Measurements from ENCODE around the gene LETMD1.

Gene LETMD1

DNA sequence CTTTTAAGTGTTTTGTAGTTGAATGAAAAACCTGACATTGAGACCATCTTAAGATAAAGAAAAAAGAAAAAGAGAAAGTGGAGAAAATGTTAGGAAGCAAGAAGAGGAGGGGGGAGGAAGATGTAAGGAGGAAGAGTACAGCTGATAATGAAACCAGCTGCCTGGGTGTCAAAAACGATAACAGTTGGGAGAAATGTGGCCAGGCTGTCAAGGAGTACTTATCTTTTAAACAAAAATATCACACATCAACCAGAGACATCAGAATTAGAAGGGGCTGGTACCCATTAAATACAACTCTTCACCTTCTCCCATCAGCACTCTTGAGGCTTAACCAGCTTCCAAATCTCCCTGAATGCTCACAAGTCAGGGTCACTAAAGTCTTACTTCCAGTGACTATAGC, 26.4 kb upstream of the LETMD1 start:
- Histone ChIP-seq H3K4me1 (ENCODE audit: insufficient read depth, low read length, poor library complexity, severe bottlenecking) (peaks cover 83% of the 10 kb centered on the region), H2AFZ (ENCODE audit: low read length) (no peak overlapping the region), H3K9me2 (replicated peaks; ENCODE audit: low read depth, low read length) (no peaks in the 10 kb centered on the region), H4K20me1 (ENCODE audit: insufficient read depth, low read length, poor library complexity, severe bottlenecking) (peaks cover 28% of the 10 kb centered on the region), H3K4me3 (ENCODE audit: low read length, poor library complexity, severe bottlenecking) (peak overlapping the region; percentile 93), H3K9ac (ENCODE audit: low read depth, low read length, poor library complexity, severe bottlenecking) (peak overlapping the region; percentile 93), H3F3A (ENCODE audit: low read depth) (0 out of 2 replicates have a peak, but pooled peaks cover 5% of the 10 kb centered on the region), H3K9me3 (ENCODE audit: insufficient read depth, low read depth, low read length) (no peaks in the 10 kb centered on the region), H3K4me2 (ENCODE audit: low read depth, low read length, poor library complexity, severe bottlenecking) (peak overlapping the region; percentile 97), H3K36me3 (ENCODE audit: insufficient read depth, low read length) (no peaks in the 10 kb centered on the region), H3K27me3 (ENCODE audit: insufficient read depth, low read length, poor library complexity, severe bottlenecking) (no peaks in the 10 kb centered on the region), H3K79me2 (ENCODE audit: insufficient read depth, low read length) (peaks cover 94% of the 10 kb centered on the region)
- TF ChIP-seq EZH2phosphoT487 (IDR thresholded peaks at IDR 0.05; ENCODE audit: borderline replicate concordance), result no peak
- TF ChIP-seq, protein P1, sequence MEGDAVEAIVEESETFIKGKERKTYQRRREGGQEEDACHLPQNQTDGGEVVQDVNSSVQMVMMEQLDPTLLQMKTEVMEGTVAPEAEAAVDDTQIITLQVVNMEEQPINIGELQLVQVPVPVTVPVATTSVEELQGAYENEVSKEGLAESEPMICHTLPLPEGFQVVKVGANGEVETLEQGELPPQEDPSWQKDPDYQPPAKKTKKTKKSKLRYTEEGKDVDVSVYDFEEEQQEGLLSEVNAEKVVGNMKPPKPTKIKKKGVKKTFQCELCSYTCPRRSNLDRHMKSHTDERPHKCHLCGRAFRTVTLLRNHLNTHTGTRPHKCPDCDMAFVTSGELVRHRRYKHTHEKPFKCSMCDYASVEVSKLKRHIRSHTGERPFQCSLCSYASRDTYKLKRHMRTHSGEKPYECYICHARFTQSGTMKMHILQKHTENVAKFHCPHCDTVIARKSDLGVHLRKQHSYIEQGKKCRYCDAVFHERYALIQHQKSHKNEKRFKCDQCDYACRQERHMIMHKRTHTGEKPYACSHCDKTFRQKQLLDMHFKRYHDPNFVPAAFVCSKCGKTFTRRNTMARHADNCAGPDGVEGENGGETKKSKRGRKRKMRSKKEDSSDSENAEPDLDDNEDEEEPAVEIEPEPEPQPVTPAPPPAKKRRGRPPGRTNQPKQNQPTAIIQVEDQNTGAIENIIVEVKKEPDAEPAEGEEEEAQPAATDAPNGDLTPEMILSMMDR (conservative IDR thresholded peaks at IDR 0.05; ENCODE audit: low read length), result no peak

DNA sequence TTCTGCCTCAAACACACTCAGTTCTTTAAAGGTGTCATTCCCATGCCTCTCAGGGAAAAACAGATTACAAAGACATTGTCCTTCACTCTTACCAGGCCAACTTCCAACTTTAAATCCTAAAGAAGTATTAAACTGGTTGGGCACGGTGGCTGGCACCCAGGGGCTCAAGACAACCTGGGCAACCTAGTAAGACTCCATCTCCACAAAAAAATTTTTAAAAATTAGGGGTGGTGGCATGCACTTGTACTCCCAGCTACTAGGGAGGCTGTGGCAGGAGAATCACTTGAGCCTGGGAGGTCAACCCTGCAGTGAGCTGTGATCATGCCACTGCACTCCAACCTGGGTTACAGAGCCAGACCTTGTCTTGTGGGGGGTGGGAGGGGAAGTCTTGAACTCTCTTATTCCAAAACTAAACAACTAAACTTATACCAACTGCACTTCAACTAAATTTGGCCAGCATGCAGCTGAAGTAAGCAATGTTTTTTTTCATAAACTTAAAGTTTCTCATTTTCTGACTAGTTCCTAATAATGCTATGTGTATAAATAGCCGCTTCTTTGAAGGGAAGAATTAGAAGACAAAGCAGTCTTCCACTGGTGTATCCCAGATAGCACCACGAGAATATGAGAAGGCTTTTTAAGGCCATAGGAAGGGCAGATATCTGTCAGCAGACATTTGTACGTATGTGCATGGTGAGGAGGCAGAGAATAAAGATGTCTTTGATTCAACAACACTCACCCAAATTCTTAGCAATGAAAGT, 24.3 kb upstream of the LETMD1 start:
- Histone ChIP-seq H3K79me2 (ENCODE audit: insufficient read depth, low read length) (peaks cover 73% of the 10 kb centered on the region), H2AFZ (ENCODE audit: low read length) (no peak overlapping the region), H3K36me3 (ENCODE audit: insufficient read depth, low read length) (no peaks in the 10 kb centered on the region), H3K9ac (ENCODE audit: low read depth, low read length, poor library complexity, severe bottlenecking) (peak overlapping the region; percentile 93), H3K4me1 (ENCODE audit: insufficient read depth, low read length, poor library complexity, severe bottlenecking) (peaks cover 68% of the 10 kb centered on the region), H3K9me3 (ENCODE audit: insufficient read depth, low read depth, low read length) (no peaks in the 10 kb centered on the region), H3K9me2 (replicated peaks; ENCODE audit: low read depth, low read length) (no peaks in the 10 kb centered on the region), H3K27me3 (ENCODE audit: insufficient read depth, low read length, poor library complexity, severe bottlenecking) (no peaks in the 10 kb centered on the region), H3K4me3 (ENCODE audit: low read length, poor library complexity, severe bottlenecking) (peak overlapping the region; percentile 93), H3F3A (ENCODE audit: low read depth) (0 out of 2 replicates have a peak, but pooled peaks cover 5% of the 10 kb centered on the region), H3K4me2 (ENCODE audit: low read depth, low read length, poor library complexity, severe bottlenecking) (peak overlapping the region; percentile 97), H4K20me1 (ENCODE audit: insufficient read depth, low read length, poor library complexity, severe bottlenecking) (peaks cover 20% of the 10 kb centered on the region)
- TF ChIP-seq, protein P1 (conservative IDR thresholded peaks at IDR 0.05; ENCODE audit: low read length), result no peak
- no peak for TF ChIP-seq EZH2phosphoT487 (IDR thresholded peaks at IDR 0.05; ENCODE audit: borderline replicate concordance)

DNA sequence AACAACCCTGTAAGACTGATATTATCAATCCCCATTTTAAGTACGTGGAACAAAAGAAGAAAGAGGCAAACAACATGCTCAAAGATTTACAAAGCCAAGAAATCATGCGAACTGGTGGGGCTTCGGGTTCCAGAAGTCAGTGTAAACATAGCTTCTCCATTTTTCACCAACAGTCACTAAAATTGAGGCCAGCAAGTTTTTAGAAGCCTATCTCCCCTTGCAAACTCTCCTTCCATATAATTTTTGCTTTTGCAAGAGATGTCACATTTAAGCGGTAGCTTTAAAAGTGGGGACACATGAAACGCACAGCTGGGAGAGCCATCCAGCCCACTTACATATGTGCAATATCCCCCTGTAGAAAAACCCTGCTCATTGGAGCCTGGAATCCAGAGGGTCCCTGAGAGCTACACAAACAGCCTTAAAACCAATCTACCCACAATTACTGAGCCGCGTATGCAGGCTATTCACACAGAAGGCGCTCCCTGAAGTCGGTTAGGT, 22.7 kb upstream of the LETMD1 start:
- Histone ChIP-seq H3K27me3 (ENCODE audit: insufficient read depth, low read length, poor library complexity, severe bottlenecking) (no peaks in the 10 kb centered on the region), H2AFZ (ENCODE audit: low read length) (peak overlapping the region; percentile 89), H3K9me2 (replicated peaks; ENCODE audit: low read depth, low read length) (no peaks in the 10 kb centered on the region), H3K9me3 (ENCODE audit: insufficient read depth, low read depth, low read length) (no peaks in the 10 kb centered on the region), H3K4me2 (ENCODE audit: low read depth, low read length, poor library complexity, severe bottlenecking) (peak overlapping the region; percentile 97), H3F3A (ENCODE audit: low read depth) (no peaks in the 10 kb centered on the region), H3K79me2 (ENCODE audit: insufficient read depth, low read length) (peaks cover 58% of the 10 kb centered on the region), H3K36me3 (ENCODE audit: insufficient read depth, low read length) (no peaks in the 10 kb centered on the region), H3K9ac (ENCODE audit: low read depth, low read length, poor library complexity, severe bottlenecking) (peak overlapping the region; percentile 93), H3K4me3 (ENCODE audit: low read length, poor library complexity, severe bottlenecking) (peak overlapping the region; percentile 93), H3K4me1 (ENCODE audit: insufficient read depth, low read length, poor library complexity, severe bottlenecking) (peaks cover 52% of the 10 kb centered on the region), H4K20me1 (ENCODE audit: insufficient read depth, low read length, poor library complexity, severe bottlenecking) (peaks cover 15% of the 10 kb centered on the region)
- TF ChIP-seq, protein P1 (conservative IDR thresholded peaks at IDR 0.05; ENCODE audit: low read length), result no peak
- TF ChIP-seq EZH2phosphoT487 (IDR thresholded peaks at IDR 0.05; ENCODE audit: borderline replicate concordance), result no peak
